OCI-LY1 (cell line): ENCODE measurements around the gene CDYL2.
"Not testable (repeated sequence)": the region's sequence is repeated elsewhere in the genome, so short reads cannot be mapped to it uniquely, and the experiment has no call there.

Source experiments
- H2AFZ ChIP-seq: fragments of 200-600 bp; sonication (generic), shearing (Covaris generic); 2 replicates; pipeline ENCODE4 v1.6.0; 2014; ENCODE audit warnings: antibody characterized with exemption, mild to moderate bottlenecking, low read length
- H3F3A ChIP-seq: fragments of 200-600 bp; sonication (generic), shearing (Covaris generic); 2 replicates; pipeline ENCODE4 v1.6.0; 2014; ENCODE audit warnings: mild to moderate bottlenecking, antibody characterized with exemption, low read length, moderate library complexity; ENCODE audit not compliant: insufficient read depth
- H3K27ac ChIP-seq: fragments of 200-600 bp; sonication (generic); 2 replicates; pipeline ENCODE4 v1.5.1; 2014; ENCODE audit warnings: low read length, mixed run types, mild to moderate bottlenecking, low read depth; ENCODE audit not compliant: poor library complexity, severe bottlenecking
- H3K27me3 ChIP-seq: fragments of 200-600 bp; sonication (generic); 2 replicates; pipeline ENCODE4 v1.6.0; 2014; ENCODE audit warnings: antibody characterized with exemption, mild to moderate bottlenecking, low read length, moderate library complexity; ENCODE audit not compliant: insufficient read depth
- H3K36me3 ChIP-seq: fragments of 200-600 bp; sonication (generic); 2 replicates; pipeline ENCODE4 v1.6.1; 2014; ENCODE audit warnings: mild to moderate bottlenecking, antibody characterized with exemption, low read length, moderate library complexity, mixed read lengths; ENCODE audit not compliant: insufficient read depth
- H3K4me1 ChIP-seq: fragments of 200-600 bp; sonication (generic); 2 replicates; pipeline ENCODE4 v1.5.1; 2014; ENCODE audit warnings: mild to moderate bottlenecking, low read length, moderate library complexity; ENCODE audit not compliant: insufficient read depth, severe bottlenecking
- H3K4me2 ChIP-seq: fragments of 200-600 bp; sonication (generic), shearing (Covaris generic); 2 replicates; pipeline ENCODE4 v1.6.1; 2014; ENCODE audit warnings: low read length
- H3K4me3 ChIP-seq: fragments of 200-600 bp; sonication (generic); 2 replicates; pipeline ENCODE4 v1.5.1; 2014; ENCODE audit warnings: low read length, low read depth, mild to moderate bottlenecking, mixed read lengths; ENCODE audit not compliant: poor library complexity, severe bottlenecking
- H3K79me2 ChIP-seq: fragments of 200-600 bp; shearing (Covaris generic); 2 replicates; pipeline ENCODE4 v1.6.1; 2016; ENCODE audit warnings: mixed run types, low read length, mixed read lengths; ENCODE audit not compliant: insufficient read depth
- H3K9ac ChIP-seq: fragments of 200-600 bp; sonication (generic), shearing (Covaris generic); 2 replicates; pipeline ENCODE4 v1.6.1; 2014; ENCODE audit warnings: mild to moderate bottlenecking, low read length, mixed read lengths
- H3K9me2 ChIP-seq: fragments of 200-600 bp; sonication (generic), shearing (Covaris generic); 2 replicates; pipeline ENCODE4 v1.6.1; 2014; ENCODE audit warnings: low read depth, mild to moderate bottlenecking, low read length, mixed read lengths
- H3K9me3 ChIP-seq: fragments of 200-600 bp; shearing (Covaris generic); 2 replicates; pipeline ENCODE4 v1.6.1; 2014; ENCODE audit warnings: low read length, mixed read lengths
- H4K20me1 ChIP-seq: fragments of 200-600 bp; sonication (generic), shearing (Covaris generic); 2 replicates; pipeline ENCODE4 v1.6.0; 2016; ENCODE audit warnings: mild to moderate bottlenecking, low read length; ENCODE audit not compliant: insufficient read depth
- EZH2 ChIP-seq: fragments of 200-600 bp; sonication (generic), shearing (Covaris generic); IDR thresholded peaks from 2 replicates; pipeline ENCODE4 v1.8.0; 2017; ENCODE audit warnings: borderline replicate concordance, mixed run types, mild to moderate bottlenecking, antibody characterized with exemption, low read length, moderate library complexity, mixed read lengths
- TF ChIP-seq, protein P1 (sequence below): fragments of 200-600 bp; sonication (generic), shearing (Covaris generic); IDR thresholded peaks from 2 replicates; pipeline ENCODE4 v1.5.1; 2017; ENCODE audit warnings: mild to moderate bottlenecking, antibody characterized with exemption, low read length, moderate library complexity, mixed read lengths

CDYL2 gene

DNA sequence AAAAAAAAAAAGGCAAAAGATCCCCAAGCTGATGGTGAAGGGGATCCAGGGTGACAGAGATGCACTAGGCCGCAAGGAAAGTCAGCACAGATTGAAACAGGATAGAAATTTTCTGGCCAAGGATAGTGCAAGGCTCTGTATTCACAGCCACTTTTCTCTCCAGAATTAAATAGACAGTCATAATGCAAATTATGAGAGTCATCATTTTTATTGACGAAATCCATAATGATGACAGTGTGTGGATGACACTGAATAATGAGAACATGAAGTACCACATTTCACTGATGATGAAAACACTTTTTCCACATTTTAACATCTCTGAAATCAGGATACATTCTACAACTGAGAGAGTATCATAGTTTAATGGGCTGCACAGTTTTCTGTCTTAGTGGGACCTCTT, 72.5 kb downstream of the CDYL2 start:
- Histone ChIP-seq H3K4me3 (no peak overlapping the region), H4K20me1 (no peaks in the 10 kb centered on the region), H3K79me2 (no peaks in the 10 kb centered on the region), H3K27me3 (no peaks in the 10 kb centered on the region), H3F3A (no peaks in the 10 kb centered on the region), H3K9me3 (no peaks in the 10 kb centered on the region), H3K9me2 (no peaks in the 10 kb centered on the region), H3K4me1 (no peaks in the 10 kb centered on the region), H2AFZ (no peak overlapping the region), H3K4me2 (no peak overlapping the region), H3K36me3 (no peaks in the 10 kb centered on the region), H3K9ac (no peak overlapping the region), H3K27ac (no peak overlapping the region)
- TF ChIP-seq, protein P1, sequence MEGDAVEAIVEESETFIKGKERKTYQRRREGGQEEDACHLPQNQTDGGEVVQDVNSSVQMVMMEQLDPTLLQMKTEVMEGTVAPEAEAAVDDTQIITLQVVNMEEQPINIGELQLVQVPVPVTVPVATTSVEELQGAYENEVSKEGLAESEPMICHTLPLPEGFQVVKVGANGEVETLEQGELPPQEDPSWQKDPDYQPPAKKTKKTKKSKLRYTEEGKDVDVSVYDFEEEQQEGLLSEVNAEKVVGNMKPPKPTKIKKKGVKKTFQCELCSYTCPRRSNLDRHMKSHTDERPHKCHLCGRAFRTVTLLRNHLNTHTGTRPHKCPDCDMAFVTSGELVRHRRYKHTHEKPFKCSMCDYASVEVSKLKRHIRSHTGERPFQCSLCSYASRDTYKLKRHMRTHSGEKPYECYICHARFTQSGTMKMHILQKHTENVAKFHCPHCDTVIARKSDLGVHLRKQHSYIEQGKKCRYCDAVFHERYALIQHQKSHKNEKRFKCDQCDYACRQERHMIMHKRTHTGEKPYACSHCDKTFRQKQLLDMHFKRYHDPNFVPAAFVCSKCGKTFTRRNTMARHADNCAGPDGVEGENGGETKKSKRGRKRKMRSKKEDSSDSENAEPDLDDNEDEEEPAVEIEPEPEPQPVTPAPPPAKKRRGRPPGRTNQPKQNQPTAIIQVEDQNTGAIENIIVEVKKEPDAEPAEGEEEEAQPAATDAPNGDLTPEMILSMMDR: no peak
- TF ChIP-seq EZH2: no peak

DNA sequence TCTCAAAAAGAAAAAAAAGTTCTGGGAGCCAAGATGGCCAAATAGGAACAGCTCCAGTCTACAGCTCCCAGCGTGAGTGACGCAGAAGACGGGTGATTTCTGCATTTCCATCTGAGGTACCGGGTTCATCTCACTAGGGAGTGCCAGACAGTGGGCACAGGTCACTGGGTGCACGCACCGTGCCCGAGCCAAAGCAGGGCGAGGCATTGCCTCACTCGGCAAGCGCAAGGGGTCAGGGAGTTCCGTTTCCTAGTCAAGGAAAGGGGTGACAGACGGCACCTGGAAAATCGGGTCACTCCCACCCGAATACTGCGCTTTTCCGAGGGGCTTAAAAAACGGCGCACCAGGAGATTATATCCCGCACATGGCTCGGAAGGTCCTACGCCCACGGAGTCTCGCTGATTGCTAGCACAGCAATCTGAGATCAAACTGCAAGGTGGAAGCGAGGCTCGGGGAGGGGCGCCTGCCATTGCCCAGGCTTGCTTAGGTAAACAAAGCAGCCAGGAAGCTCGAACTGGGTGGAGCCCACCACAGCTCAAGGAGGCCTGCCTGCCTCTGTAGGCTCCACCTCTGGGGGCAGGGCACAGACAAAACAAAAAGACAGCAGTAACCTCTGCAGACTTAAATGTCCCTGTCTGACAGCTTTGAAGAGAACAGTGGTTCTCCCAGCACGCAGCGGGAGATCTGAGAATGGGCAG, 77.2 kb downstream of the CDYL2 start:
- H3K4me1 ChIP-seq, H3K9ac ChIP-seq, H3K9me3 ChIP-seq, H2AFZ ChIP-seq, H3K27ac ChIP-seq, H4K20me1 ChIP-seq, H3K9me2 ChIP-seq, H3K36me3 ChIP-seq, H3K4me2 ChIP-seq, H3F3A ChIP-seq, H3K27me3 ChIP-seq, H3K79me2 ChIP-seq, H3K4me3 ChIP-seq: not testable (repeated sequence)

DNA sequence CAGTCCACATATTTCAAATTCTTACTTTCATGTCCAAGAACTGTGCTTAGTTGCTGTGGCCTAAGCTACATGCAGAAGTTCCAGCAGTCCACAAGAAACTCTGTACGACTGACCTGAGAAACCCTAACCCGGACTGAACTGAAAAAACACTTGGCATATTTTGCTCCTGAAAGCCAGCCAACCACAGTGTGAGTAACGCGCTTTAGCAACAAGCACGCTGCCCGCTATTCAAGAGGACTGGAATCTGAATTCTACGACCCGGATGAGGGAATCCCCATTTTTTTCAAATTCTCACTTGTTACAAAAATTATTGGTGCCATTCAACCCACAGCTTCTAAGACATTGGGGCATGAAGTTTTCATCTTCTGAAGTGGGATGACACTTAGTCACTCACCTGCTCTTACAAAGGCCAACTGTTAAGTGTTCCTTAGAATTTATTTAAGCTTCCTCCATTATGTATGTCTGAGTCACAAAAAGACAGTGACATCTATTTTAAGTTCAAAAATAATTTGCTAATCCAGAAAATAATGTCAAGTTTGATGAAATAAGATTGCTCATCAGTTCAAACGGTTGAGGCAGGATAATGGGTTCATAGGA, 78.7 kb downstream of the CDYL2 start:
- Histone ChIP-seq H3K4me2 (no peak overlapping the region), H3K9me2 (no peaks in the 10 kb centered on the region), H3K27me3 (0 out of 2 replicates have a peak, but pooled peaks cover 8% of the 10 kb centered on the region), H3K9ac (no peak overlapping the region), H3K4me3 (no peak overlapping the region), H4K20me1 (no peaks in the 10 kb centered on the region), H2AFZ (no peak overlapping the region), H3K79me2 (no peaks in the 10 kb centered on the region), H3K4me1 (no peaks in the 10 kb centered on the region), H3K36me3 (no peaks in the 10 kb centered on the region), H3K27ac (no peak overlapping the region), H3K9me3 (no peaks in the 10 kb centered on the region), H3F3A (no peaks in the 10 kb centered on the region)
- TF ChIP-seq, protein P1: no peak
- TF ChIP-seq EZH2: no peak

DNA sequence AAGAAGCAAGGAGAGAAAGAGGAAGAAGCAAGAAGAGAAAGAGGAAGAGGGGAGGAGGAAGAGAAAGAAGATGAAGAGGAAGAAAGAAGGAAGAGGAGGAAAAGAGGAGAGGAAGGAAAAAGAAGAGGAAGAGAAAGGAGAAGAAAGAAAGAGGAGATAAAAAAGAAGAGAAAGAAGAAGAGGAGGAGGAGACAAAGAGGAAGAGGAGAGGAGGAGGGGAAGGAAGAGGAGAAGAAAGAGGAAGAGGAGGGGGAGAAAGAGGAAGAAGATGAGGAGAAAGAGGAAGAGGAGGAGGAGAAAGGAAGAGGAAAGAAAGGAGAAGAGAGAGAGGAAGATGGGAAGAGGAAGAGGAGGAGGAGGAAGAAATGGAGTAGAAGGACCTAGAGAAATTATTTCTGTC, 80.4 kb downstream of the CDYL2 start:
- Histone ChIP-seq H2AFZ (no peak overlapping the region), H3K4me2 (no peak overlapping the region), H3K27me3 (0 out of 2 replicates have a peak, but pooled peaks cover 8% of the 10 kb centered on the region), H3K9ac (no peak overlapping the region), H3K79me2 (no peaks in the 10 kb centered on the region), H3K36me3 (no peaks in the 10 kb centered on the region), H3K9me2 (no peaks in the 10 kb centered on the region), H3K4me1 (no peaks in the 10 kb centered on the region), H3K27ac (no peak overlapping the region), H3K4me3 (no peak overlapping the region), H3K9me3 (no peaks in the 10 kb centered on the region), H3F3A (no peaks in the 10 kb centered on the region), H4K20me1 (no peaks in the 10 kb centered on the region)
- TF ChIP-seq, protein P1: no peak
- no peak for TF ChIP-seq EZH2
